GOT3 (cell line): ENCODE results near the gene ASB4.
A peak's percentile ranks its signal among the peaks of the same experiment; 100 is the strongest.
"Not testable (repeated sequence)": the region's sequence is repeated elsewhere in the genome, so short reads cannot be mapped to it uniquely, and the experiment has no call there.

Experiments
- DNase-seq: peaks from one replicate; lab custom pipeline; 2025; ENCODE audit warnings: mixed read lengths; lab: John Stamatoyannopoulos, UW

The ASB4 gene

DNA sequence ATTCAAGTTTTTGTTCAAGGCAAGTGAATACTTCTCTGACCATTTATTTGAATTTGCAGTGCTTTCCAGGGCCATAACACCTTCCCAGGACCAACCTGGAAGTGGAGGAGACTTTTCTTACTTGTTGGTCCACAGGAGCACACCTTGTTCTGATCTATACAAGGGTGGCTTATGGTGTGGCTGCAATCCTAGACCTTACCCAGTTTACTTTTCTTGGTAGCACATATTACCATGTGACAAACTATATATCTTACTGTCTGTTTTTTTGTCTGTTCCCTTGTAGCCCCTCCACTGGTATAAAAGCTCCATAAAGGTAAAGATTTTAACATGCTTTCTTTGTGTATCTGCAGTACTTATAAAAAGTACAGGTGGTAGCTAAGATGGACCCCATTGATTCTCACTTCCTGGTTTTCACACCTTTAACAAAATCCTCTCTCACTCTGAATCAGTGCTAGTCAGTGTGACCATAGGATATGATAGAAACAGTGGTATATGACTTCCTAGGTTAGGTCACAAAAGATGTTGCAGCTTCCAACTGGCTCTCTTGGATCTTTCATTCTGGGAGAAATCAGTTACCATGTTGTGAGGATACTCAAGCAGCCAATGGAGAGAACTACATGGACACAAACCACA is 5.6 kb upstream of the ASB4 start:
- DNase-seq, result no peak

DNA sequence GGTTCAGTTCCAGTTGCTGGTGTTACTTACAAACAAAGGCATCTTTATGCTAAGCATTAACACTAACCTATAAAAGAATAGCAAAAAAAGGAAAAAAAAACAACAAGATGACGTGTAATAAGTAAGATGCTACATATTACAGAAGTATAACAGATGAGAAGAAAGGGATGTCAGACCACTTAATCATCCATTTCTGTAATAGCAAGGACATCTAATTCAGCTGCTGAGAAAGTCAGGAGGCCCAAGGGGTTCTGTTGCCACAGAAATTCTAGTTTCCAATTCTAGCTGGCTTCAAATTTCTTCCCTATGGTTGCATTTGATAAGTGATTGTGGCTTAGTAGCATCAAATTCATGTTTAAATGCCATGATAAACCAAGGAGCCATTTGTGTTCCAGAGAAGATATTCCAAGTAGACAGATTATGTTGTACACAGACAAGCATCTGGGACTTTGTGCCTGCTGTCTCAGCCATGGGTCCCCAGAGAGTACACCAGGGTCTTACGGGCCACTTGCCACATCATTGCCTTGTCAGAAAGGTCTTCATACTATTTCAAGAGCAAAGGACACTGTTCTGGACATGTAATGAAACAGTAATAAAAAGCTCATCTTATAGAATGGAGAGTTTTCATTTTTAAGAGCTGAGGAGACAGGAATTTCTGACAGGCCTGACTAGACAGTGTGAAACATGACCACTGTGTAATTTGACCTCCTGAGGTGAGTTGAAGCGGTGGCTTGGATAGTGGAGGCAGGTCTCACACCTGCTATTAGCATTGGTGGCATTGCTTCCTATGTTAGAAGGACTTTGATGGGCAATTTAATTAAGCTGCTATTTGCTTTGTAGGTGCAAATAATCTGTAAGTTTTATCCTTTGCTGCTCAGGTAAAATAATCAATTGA is 4.2 kb upstream of the ASB4 start:
- DNase-seq, result no peak

- DNase-seq, result no peak
These were observed 3.3 kb upstream of the ASB4 start for GRCh38 chr7:95482424-95482823.

DNA sequence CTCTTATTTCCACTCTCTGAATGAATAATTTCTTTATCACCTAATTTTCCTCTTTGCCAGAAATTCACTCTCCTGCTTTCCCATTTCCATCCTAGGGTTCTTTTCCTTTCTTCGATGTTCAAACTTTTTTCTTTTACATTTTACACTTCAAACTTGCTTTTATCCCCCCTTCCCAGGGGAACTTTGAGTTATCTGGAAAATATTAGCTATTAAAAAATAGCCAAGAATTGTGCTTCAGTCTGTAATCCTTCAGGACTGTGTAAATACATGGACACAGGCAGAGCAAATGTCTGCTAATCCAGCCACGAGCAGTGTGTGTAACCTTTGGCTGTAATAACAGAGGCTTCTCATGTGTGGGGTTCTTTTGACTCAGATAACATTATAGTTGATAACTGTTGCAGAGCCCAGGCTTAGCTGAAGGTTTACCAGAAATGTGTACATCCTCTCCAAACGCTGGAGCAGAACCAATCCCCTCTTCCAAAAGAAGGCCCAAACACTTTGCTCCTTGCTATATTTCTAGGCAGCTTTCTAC is 4.6 kb downstream of the ASB4 start:
- DNase-seq, result no peak

- DNase-seq, result no peak
These were observed 5.5 kb downstream of the ASB4 start for GRCh38 chr7:95491201-95491600.

- no peak for DNase-seq
These were observed 6.0 kb downstream of the ASB4 start for GRCh38 chr7:95491634-95492314.

DNA sequence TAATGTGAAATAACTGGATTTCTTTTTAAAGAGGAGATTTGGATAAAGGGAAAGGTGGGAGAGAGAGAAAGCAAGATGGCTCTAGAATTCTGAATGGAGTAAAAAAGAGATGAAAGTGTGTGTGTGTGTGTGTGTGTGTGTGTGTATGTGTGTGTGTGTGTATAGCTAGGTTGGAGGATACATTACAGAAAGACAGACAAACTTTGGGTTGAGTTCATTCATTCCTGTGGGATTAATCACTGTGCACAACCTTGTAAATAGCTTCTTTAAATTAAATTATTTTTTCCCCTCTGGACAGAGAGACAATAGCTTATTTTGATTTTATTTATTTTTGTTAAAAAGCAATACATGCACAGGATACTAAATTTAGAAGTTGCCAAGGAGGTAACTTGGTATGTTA is 7.5 kb downstream of the ASB4 start:
- no peak for DNase-seq

DNA sequence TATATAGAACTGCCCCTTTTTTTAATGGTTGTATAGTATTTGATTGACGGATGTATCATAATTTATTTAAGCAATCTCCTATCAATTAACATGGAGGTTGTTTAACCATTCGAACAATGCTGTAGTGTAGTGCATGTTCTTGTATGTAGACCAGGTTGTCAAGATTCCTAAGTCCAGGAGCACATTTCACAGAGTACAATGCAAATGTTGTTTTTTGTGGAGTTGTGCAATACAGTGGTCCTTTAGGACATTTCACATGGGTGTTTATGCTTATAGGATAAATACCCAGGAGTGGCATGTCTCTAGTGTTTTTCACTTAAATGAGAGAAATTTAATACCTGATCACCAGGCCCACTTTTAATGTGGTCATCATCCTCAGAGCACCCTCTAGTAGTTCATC is 8.1 kb downstream of the ASB4 start:
- no peak for DNase-seq

DNA sequence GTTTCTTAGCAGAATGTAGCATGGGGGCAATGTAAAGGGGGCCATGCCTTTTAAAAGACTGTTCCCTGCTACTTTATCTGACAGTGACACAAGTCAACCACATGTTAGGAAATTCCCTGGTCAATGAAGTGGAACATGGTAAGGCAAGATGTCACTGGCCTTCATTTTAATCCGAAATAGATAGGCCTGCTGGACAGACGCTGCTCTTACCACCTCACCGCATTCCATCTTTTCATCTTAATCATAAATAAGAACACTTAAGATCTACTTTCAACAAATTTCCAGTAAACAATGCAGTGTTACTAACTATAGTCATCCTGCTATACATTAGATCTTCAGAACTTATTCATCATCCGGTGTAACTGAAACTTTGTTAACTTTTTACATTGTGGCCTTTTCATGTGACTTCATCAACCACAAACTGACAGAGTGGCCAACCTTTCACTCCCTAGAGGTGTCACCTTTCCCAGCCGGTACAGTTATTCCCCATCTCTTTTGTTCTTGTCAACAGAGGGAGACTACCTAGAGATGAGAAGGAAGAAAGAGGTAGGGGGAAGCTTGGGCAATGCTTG is 15.6 kb downstream of the ASB4 start:
- no peak for DNase-seq

GRCh38 chr7:95502403-95502802 is 16.7 kb downstream of the ASB4 start:
- no peak for DNase-seq

DNA sequence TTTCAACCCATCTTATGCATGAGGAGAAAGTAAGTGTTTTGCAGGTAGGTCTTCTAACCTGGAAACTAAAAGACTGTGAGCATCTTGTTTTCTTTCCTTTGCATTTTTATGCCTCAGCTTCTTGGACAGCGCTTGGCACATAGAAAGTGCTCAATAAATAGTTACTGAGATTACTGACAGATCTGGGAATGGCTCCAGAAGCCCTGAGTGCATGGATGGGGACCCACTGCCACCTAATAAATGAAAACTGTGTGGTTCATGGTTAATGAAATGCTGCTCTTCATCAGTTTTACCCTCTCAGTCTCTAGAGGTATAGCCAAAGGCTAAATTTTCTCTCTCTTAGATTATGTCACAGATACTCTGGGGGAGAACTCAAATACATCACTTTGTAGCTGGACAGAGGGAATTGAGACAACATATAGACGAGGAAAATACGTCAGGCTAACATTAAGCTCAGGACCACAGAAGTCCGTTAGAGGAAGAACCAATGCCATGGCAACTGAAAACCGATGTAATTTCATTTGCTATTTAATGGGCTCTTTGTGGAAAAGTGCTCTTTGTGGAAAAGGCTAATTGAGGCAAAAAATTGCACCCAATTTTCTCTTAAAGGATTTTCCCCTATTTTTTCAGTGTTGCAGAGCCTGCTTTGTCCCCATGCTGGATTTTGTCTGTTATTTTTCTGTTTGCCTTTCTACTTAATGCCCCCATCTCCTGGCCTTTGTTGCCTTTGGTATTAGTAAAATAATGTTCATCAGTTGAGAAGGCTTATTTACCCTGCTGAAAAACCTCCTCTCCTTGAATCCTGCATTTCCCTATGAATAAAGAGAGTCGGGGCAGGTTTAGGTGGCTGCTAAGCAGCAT is 17.8 kb downstream of the ASB4 start:
- no peak for DNase-seq

DNA sequence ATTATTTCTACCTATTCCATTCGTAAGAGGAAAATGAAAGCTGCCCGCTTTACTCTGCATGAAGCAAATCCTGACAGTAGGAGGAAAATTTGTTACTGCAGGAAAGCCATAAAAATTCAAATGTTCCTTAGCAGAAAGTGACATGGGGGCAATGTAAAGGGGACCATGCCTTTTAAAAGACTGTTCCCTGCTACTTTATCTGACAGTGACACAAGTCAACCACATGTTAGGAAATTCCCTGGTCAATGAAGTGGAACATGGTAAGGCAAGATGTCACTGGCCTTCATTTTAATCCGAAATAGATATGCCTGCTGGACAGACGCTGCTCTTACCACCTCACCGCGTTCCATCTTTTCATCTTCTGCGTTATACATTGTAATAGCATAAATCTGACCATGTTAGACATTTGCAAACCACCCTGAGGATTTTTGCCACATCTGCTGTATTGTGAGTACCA is 18.4 kb downstream of the ASB4 start:
- DNase-seq, result not testable (repeated sequence)

GRCh38 chr7:95508780-95509179 is 23.0 kb downstream of the ASB4 start:
- no peak for DNase-seq

GRCh38 chr7:95509199-95509598 is 23.5 kb downstream of the ASB4 start:
- DNase-seq, result no peak

DNA sequence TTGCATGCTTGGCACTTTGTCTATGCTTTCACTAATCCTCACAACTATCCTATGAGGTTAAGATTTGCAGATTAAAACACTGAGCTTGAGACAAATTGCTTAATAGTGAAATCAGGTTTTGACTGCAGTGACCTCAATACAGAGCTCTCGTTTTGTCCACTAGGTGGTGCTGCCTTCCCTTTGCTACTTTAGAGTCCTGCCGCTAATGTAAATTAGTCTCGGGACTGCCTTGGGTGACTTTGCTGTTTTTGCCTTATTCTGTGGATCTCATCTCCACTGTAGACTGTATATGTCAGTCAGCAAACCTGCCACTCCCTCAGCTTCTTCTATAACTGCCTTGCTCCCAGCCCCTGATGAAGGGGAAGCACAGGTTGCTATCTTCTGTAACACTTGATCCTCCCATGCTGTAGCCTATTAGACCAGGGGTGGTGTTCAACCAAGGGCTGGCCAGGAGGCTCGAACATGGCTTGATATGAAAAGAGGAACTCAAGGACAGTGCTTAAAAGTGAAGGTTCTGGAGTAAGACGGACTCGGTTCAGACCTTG is 26.0 kb downstream of the ASB4 start:
- peak; percentile 28 for DNase-seq

- DNase-seq, result no peak
These were observed 31.7 kb downstream of the ASB4 start for GRCh38 chr7:95517458-95517857.

DNA sequence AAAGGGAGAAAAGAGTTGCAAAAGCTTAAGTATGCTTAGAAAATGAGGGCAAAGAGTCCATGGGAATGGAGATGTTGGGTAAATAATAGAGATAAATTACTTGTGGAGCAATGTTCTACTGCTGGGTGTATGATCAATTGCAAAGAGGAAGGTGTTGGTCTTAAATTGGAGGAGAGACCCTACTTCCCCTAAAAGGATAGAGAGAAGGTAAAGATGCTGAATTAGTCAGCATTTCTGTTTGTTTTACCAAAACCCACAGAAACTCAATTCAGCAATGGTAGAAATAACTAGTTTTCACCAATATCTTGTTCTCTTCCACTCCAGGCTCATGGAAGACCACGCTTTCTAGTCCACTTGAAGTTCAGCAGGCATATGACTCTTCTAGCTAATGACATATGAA is 32.1 kb downstream of the ASB4 start:
- no peak for DNase-seq

DNA sequence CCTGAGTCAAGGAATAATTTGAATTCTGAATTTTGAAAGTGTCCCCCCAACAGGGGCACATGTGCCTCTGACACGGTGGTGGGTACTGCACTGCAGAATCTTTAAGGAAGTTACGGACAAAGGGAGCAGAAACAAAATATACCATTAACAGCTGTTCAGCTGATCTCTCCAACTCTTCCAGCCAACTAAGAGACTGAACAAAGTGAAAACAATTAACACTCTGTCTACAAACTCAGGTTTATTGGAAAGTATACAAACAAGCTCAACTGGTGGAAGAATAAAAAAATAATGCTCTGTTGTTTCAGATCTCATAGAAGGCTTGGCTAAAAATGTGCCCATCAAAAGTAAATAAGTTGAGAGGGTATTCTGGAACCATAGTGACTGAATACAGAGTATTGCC is 34.4 kb downstream of the ASB4 start:
- DNase-seq, result no peak

DNA sequence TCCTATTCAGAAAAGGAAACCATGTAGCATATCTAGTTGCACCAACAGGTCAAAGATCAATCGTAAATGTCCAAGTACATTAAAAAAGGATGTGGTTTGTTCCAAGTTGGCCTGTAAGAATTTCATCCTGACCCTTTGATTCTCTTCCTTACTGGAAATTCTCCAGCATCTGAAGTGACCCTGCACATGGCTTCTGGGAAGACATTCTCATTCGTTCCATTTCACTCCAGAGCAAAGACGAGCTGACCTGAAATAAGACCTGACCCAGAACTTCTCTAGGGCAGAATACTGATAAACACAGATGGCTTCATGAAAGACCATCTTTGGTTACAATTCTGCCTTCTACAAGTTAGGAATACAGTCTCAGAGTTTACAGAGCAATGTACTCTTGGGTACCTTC is 39.8 kb downstream of the ASB4 start:
- no peak for DNase-seq

DNA sequence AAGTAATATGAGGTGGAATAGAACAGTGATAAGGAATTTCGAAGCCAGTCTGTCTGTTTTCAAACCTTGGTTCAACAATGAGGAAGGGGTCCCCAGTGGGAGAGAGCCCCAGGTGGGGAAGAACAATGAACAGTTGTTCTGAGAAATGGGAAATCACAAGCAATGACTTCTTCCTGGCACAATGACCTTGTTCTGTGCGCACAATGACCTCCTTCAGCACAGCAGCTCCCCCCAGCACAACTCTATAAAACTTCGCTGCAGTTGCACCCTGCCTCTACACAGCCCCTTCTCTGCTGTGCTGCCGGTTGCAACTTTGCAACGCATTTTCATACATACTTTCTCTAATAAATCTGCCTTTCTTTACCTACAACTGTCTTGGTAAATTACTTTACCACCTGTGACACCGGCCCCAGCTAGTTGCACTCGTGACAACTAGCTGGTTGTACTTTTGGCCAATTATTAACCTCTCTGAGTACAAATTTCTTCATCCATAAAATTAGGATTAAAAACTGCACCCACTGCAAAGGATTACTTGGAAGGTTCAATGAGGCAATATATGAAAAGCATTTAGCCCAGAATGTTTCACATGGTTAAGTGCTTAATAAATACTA is 40.5 kb downstream of the ASB4 start:
- no peak for DNase-seq
